GM21423 (cell line): ENCODE data around the gene PLEKHA6.

Experiments
- ATAC-seq: cut with Tn5 transposase; IDR thresholded peaks from one replicate; pipeline ENCODE4 v1.9.1; 2021; ENCODE audit warnings: mild to moderate bottlenecking, moderate library complexity; ENCODE audit not compliant: unreplicated experiment

Gene PLEKHA6

DNA sequence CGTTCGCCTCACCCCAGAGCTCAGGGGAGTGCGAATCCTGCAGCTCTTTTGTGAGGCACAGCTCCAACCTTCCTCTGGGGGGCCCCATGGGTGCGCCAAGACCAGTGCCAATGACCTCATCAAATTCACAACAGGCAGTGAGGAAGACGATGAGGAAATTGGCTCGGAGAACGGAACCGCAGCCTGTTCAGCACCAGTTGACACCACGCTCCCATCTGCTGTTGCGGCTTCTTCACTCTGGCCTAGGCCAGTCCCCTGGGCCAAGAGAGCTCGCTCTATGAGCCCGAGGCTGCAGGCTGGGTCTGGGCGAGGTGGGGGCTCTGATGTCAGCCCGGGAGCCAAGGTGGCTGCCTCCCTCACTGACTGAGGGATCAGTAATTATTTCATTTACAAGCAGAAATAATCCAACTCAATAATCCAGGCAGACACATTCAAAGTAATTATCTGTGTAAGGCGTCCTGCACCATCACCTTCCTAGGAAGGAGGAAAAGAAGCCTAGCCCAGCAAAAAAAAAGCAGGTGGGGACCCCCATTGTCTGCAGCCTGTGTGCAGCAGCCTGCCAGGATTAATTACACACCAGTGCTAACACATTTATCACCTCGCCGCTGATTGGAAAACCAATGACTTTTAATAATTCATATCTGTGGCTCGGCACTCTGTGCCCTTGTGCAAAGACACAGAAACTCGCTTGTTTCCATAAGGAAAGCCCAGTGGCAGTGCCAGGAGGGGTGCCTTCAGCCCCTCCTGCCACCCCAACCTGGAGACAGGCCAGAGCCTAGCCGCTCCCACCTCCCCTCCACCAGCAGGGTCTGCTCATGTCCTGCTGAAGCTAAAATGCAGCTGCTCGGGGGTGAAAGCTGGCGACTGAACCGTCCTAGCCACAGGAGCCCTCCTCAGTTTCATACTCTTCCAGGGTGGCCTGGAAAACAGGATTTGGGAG is 1.9 kb downstream of the PLEKHA6 start:
- ATAC-seq: no peak

- no peak for ATAC-seq
These were observed 2.7 kb downstream of the PLEKHA6 start for GRCh38 chr1:204356997-204357396.

- ATAC-seq: no peak
These were observed 3.8 kb downstream of the PLEKHA6 start for GRCh38 chr1:204355913-204356312.

- ATAC-seq: no peak
These were observed 5.2 kb downstream of the PLEKHA6 start for GRCh38 chr1:204354579-204354978.

- no peak for ATAC-seq
These were observed 6.4 kb downstream of the PLEKHA6 start for GRCh38 chr1:204353213-204353910.

DNA sequence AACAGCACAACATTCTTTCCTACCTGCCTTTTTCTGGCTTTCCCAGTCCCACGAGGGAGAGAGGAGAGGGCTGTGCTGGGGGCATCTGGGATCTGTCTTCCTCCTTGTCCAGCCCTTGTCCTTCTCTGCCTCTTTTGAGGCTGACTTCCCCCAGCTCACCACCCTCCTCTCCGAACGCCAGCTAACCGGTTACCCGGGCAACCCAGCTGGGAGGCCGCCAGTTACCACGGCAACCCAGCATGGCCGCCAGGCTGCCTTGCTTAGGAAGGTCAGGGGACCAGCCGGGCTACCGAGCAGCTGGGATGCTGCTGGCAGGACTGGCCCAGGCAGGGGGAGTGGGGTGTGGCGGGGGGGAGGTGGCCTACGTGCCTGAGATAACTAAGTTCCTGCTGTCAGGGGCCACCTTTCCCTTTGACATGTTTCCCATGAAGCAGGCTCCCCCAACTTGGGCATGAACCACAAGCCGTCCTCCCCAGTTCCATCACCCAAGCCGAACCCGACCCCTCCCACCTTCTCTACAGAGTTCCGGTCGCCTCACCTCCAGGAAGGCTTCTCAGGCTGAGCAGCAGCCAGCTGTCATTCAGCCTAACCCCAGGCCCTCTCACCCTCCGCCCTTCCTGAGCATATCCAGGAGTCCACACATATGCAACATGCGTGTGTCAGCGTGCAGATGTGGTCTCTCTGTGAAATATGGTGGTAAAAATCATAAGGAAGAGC is 8.7 kb downstream of the PLEKHA6 start:
- no peak for ATAC-seq

DNA sequence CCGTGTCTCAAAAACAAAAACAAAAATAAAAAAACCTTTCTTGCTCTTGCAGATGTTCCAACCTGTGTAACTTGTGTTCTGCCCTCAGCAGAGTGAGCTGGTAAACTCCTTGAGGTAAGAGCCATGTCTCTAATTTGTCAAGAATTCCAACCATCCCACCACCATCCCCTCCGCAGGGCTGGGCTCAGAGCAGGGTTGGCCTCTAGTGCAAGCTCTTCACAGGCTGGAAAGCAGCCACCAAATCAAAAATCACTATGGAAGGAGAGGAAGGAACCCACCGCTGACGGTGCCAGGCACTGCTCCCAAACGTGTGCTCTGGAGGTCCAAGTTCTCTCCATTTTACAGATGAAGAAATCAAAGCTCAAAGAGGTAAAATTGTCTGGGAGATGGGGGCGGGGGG is 9.4 kb downstream of the PLEKHA6 start:
- no peak for ATAC-seq

DNA sequence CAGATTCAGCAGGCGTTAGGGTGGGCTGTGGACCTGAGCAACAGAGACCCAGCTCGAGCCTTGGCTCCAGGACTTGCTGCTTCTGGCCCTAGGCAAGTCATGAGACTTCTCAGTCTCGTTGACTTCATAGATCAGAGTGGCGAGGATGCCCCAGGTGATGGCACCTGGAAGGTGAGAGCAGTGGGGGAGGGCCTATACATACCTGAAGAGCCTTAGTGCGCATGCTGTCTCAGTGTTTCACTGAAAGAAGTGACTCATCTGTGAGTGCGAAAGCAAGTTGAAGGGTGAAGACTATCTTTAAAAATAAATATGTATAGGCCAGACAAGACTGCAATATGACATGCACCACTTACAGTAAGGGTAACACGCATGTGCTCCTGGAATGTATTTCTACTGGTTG is 10.1 kb downstream of the PLEKHA6 start:
- no peak for ATAC-seq

- ATAC-seq: no peak
These were observed 11.0 kb downstream of the PLEKHA6 start for GRCh38 chr1:204348722-204349121.

- ATAC-seq: no peak
These were observed 11.5 kb downstream of the PLEKHA6 start for GRCh38 chr1:204348242-204348641.

- no peak for ATAC-seq
These were observed 13.6 kb downstream of the PLEKHA6 start for GRCh38 chr1:204345941-204346645.

DNA sequence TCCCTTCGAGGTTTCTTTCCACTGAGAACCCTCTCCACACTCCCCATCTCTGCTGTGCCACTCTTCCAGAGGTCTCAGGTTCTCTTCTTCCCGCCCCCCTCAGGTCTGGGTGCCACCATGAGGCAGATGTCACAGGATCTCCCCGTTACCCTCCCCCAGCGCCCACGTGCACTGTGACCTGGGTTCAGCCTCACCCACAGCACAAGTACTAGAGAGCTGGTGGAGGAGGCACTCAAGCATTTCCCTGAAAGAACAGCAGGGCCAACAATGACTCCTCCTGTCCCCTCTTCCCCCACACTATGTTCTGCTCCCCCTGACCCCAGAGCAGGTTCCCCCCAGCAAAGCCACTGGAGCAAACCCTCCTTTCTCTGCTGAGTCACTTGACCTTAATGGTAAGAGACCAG is 14.3 kb downstream of the PLEKHA6 start:
- no peak for ATAC-seq

DNA sequence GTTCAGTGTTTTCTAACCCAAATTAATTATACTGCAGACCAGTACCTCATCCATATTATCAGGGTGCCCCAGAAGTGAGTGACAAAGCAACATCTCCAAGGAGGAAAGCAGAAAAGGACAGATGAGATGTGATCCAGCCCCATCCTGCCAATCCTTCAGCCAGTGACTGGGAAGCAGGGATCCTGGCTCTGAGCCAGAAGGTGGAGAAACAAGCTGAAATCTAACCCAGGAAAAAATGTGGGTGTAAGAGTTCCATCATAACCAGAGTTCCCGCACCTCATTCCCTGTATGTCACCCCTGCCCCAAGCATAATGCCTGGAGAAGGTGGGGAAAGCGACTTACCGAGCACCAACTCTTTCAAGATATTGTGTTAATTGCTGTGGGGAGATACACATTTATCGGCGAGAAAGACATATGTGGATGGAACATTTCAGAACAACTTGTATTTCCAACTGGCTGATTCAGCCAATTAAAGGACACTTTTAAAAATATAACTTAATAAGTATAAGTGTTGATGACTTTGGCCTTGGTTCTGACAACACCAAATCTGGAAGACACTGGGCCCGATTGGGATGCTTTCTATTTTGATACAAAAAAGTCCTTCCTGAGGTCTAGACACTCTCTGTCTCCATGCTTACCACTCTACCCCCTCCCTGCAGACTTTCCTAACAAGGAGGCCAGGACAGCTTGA is 14.9 kb downstream of the PLEKHA6 start:
- no peak for ATAC-seq

GRCh38 chr1:204343802-204344201 is 15.9 kb downstream of the PLEKHA6 start:
- ATAC-seq: no peak

DNA sequence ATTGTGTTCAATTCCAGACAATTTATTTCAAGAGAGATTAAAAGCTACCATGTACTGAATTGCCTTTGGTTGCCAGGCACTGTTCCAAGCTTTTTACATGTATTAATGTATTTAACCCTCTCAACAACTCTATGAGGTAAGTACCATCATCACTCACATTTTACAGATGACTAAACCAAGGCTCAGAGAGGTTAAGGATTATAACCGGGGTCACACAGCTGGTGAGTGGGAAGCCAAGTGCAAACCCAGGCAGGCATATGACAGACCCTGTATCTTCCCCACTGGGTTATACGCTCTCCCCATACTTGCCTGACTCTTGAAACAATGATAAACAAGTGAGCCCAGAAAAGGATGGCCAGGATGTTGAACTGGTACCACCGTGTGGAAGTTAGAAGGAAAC is 16.5 kb downstream of the PLEKHA6 start:
- ATAC-seq: no peak

- no peak for ATAC-seq
These were observed 17.4 kb downstream of the PLEKHA6 start for GRCh38 chr1:204342310-204342709.

GRCh38 chr1:204341380-204341779 is 18.3 kb downstream of the PLEKHA6 start:
- no peak for ATAC-seq

GRCh38 chr1:204340081-204340889 is 19.4 kb downstream of the PLEKHA6 start:
- no peak for ATAC-seq

DNA sequence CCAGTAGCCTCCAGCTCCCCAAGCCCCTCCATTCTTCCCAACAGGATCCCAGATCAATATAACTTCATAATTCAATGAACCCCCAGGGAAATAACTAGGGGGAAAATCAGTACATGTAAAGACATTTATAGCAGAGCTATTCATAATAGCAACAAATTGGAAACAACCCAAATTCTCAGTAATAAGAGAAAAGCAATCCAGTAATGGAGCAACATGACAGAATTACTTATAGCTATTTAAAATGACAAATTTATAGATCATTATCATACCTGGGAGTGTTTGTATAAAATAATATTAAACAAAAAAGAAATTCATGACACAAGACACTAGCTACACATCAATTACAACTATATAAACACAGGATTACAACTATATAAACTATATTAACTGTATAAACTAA is 20.2 kb downstream of the PLEKHA6 start:
- no peak for ATAC-seq
